GM10266 (cell line): ENCODE measurements around the gene FKBP1A.

Experiments used
- DNase-seq: peaks from one replicate; pipeline ENCODE4 v3.0.0; 2012; ENCODE audit errors: extremely low spot score
- CTCF ChIP-seq: IDR thresholded peaks from 2 replicates; pipeline ENCODE4 v1.5.1; 2012; ENCODE audit warnings: mild to moderate bottlenecking, low read depth; ENCODE audit not compliant: control insufficient read depth, insufficient read depth; ENCODE audit errors: missing control alignments

Gene FKBP1A

GRCh38 chr20:1392443-1392692 lies 486 bp downstream of the FKBP1A start:
- TF ChIP-seq CTCF, result no peak
- DNase-seq, result peak; percentile 21

- no peak for TF ChIP-seq CTCF
- peak; percentile 20 for DNase-seq
Observed at GRCh38 chr20:1391640-1392442, 1.0 kb downstream of the FKBP1A start.

GRCh38 chr20:1390581-1391403 lies 2.1 kb downstream of the FKBP1A start:
- DNase-seq, result no peak
- TF ChIP-seq CTCF, result no peak

- DNase-seq, result no peak
- no peak for TF ChIP-seq CTCF
Observed at GRCh38 chr20:1389703-1390580, 2.9 kb downstream of the FKBP1A start.

GRCh38 chr20:1388741-1389483 lies 3.9 kb downstream of the FKBP1A start:
- DNase-seq, result no peak
- no peak for TF ChIP-seq CTCF

- TF ChIP-seq CTCF, result no peak
- no peak for DNase-seq
Observed at GRCh38 chr20:1388253-1388652, 4.6 kb downstream of the FKBP1A start.
